ENCODE measurements around the gene TEKTIP1.
"Not testable (repeated sequence)": the region's sequence is repeated elsewhere in the genome, so short reads cannot be mapped to it uniquely, and the experiment has no call there.

Gene TEKTIP1

GRCh38 chr19:3524078-3524842 is 14.7 kb upstream of the TEKTIP1 start:
- DNase-seq: no peak

DNA sequence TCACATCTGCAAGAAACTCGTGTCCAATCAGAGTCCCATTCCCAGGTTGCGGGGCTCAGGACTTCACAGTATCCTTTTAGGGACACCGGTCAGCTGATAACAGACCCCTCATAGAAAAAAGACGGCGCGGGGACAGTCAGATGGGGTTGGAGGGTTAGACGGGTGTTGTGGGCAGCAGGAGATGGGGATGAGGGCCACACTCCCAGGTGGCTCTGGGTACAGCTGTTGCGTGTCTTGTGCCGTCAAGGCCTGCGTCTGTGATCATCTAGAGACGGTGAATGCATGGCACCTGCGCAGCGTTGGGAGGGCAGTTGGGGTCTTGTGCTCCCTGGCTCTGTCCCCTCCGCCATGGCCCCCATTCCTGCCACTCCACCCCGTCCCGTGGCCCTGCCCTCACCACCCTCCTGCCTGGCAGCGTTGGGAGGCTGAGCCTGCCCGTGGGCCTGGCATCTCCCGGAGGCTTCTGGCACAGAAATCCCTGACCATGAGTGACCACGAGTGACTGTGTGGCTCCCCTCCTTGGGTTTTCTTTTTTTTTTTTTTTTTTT is 14.0 kb upstream of the TEKTIP1 start:
- DNase-seq: no peak

- no peak for DNase-seq
These were observed 12.3 kb upstream of the TEKTIP1 start for GRCh38 chr19:3526507-3527237.

- no peak for DNase-seq
These were observed 11.6 kb upstream of the TEKTIP1 start for GRCh38 chr19:3527238-3527910.

DNA sequence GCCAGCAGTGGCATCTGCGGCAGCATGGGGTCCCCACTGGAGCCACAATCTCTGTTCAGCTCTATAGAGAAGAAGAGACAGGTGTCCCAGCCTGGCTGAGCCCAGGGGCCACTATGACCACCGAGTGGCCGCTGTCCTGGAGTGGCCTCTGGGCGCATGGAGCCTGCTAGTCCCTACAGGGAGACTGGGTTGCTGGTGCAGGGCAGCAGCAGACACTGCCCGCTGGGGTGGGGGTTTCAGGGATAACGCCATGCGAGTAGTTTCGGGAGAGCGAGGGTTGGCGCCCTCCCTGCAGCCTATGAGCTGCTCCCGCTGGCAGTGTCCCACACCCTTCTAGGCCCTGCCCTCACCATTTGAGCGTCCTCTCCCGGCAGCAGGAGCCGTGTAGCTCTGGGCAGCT is 10.9 kb upstream of the TEKTIP1 start:
- no peak for DNase-seq

DNA sequence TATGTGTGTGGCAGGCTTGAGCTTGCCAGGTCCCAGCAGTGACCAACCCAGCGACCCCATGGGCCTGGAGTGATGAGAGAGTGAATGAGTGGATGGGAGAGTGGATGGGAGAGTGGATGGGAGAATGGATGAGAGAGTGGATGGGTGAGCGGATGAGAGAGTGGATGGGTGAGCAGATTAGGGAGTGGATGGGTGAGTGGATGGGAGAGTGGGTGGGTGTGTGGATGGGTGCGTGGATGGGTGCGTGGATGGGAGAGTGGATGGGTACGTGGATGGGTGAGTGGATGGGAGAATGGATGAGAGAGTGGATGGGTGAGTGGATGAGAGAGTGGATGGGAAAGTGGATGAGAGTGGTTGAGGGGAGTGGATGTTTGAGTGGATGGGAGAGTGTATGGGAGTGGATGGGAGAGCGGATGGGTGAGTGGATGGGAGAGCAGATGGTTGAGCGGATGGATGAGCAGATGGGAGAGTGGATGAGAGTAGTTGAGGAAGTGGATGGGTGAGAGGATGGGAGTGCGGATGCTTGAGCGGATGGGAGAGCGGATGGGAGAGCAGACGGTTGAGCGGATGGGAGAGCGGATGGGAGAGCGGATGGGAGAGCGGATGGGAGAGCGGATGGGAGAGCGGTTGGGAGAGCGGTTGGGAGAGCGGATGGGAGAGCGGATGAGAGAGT is 10.3 kb upstream of the TEKTIP1 start:
- no peak for DNase-seq

DNA sequence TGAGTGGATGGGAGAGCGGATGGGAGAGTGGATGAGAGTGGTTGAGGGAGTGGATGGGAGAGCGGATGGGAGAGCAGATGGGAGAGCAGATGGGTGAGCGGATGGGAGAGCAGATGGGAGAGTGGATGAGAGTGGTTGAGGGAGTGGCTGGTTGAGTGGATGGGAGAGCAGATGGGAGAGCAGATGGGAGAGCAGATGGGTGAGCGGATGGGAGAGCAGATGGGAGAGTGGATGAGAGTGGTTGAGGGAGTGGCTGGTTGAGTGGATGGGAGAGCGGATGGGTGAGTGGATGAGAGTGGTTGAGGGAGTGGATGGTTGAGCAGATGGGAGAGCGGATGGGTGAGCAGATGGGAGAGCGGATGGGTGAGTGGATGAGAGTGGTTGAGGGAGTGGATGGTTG is 9.7 kb upstream of the TEKTIP1 start:
- not testable (repeated sequence) for DNase-seq

DNA sequence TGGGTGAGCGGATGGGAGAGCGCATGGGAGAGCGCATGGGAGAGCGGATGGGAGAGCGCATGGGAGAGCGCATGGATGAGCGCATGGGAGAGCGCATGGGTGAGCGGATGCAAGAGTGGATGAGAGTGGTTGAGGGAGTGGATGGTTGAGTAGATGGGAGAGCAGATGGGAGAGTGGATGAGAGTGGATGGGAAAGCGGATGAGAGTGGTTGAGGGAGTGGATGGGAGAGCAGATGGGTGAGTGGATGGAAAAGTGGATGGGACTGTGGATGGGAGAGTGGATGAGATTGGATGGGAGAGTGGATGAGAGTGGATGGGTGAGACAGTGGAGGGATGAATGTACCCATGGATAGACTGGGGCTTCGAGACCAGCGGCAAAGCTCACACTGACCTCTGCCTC is 8.6 kb upstream of the TEKTIP1 start:
- DNase-seq: no peak

DNA sequence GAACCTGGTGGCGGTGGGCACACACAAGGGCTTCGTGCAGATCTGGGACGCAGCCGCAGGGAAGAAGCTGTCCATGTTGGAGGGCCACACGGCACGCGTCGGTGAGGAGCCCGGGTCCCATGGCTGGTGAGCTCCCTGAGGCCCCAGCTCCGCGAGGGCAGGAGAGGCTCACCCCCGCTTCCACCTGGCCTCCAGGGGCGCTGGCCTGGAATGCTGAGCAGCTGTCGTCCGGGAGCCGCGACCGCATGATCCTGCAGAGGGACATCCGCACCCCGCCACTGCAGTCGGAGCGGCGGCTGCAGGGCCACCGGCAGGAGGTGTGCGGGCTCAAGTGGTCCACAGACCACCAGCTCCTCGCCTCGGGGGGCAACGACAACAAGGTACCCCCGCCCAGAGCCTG is 7.3 kb upstream of the TEKTIP1 start:
- DNase-seq: no peak

- no peak for DNase-seq
These were observed 6.7 kb upstream of the TEKTIP1 start for GRCh38 chr19:3532154-3532786.

DNA sequence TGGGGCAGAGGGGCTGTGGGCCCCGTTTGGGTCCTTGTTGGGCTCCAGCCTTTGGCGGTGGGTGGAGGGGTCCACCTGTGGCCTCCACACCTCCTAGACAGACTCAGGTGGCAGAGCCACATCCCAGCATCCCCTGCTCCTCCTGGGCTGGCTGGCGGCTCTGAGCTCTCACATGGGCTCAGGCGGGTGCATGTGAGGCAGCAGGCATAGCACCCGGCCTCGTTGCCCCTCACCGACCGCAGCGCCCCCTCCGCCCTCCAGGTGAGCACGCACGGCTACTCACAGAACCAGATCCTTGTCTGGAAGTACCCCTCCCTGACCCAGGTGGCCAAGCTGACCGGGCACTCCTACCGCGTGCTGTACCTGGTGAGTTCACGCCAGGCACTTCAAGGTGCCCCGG is 5.9 kb upstream of the TEKTIP1 start:
- DNase-seq: no peak

DNA sequence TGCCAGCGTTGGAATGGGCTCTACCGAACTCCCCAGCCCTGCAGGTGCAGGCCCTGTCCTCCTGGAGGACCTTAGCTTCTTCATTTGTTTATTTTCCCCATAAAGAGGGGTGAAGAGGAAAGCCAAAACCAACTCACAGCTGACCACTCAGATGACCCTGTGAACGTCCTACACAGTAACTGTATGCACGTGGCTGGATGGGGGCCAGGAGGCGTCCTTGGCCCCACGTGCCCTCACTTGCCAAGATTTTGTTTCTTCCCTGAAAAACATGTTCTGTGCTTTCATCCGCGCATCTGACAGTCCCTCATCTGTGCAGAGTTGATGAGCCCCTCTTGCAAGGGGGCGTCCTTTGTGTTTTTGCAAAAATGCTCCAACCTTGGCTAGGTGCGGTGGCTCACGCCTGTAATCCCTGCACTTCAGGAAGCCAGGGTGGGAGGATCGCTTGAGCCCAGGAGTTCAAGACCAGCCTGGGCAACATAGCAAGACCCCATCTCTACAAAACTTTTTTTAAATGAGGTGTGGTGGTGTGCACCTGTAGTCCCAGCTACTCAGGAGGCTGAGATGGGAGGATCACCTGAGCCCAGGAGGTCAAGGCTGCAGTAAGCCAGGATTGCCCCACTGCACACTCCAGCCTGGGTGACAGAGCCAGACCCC is 5.3 kb upstream of the TEKTIP1 start:
- no peak for DNase-seq

DNA sequence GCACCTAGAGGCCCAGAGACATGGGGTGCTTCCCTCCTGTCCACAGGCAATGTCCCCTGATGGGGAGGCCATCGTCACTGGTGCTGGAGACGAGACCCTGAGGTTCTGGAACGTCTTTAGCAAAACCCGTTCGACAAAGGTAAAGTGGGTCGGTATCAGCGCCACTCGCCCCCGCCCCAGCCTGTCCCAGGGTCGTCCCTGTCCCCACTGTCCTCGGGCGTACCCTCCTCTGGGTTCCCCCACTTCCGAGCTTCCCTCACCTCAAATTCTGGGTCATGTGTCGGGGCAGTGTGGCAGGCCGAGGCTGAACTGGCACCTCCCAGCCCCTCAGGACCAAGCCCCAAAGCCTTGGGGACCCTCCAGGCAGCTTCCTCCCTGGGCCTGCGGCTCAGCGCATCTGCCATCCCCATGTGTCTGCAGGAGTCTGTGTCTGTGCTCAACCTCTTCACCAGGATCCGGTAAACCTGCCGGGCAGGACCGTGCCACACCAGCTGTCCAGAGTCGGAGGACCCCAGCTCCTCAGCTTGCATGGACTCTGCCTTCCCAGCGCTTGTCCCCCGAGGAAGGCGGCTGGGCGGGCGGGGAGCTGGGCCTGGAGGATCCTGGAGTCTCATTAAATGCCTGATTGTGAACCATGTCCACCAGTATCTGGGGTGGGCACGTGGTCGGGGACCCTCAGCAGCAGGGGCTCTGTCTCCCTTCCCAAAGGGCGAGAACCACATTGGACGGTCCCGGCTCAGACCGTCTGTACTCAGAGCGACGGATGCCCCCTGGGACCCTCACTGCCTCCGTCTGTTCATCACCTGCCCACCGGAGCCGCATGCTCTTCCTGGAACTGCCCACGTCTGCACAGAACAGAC is 4.4 kb upstream of the TEKTIP1 start:
- no peak for DNase-seq

DNA sequence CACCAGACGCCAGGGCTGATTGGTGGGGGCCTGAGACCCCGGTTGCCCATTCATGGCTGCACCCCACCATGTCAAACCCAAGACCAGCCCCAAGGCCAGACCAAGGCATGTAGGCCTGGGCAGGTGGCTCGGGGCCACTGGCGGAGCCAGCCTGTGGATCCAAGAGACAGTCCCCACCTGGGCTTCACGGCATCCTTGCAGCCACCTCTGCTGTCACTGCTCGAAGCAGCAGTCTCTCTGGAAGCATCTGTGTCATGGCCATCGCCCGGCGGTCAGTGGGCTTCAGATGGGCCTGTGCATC is 3.8 kb upstream of the TEKTIP1 start:
- no peak for DNase-seq

DNA sequence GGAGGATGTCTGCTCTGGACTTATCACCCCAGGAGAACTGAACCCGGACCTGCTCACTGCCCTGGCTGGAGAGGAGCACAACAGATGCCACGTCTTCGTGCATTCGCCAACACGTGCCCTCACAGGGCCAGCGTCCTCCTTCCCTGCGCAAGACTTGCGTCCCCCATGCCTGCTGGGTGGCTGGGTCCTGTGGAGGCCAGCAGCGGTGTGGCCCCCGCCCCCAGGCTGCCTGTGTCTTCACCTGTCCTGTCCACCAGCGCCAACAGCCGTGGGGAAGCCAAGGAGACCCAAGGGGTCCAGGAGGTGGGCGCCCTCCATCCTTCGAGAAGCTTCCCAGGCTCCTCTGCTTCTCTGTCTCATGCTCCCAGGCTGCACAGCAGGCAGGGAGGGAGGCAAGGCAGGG is 3.4 kb upstream of the TEKTIP1 start:
- no peak for DNase-seq

DNA sequence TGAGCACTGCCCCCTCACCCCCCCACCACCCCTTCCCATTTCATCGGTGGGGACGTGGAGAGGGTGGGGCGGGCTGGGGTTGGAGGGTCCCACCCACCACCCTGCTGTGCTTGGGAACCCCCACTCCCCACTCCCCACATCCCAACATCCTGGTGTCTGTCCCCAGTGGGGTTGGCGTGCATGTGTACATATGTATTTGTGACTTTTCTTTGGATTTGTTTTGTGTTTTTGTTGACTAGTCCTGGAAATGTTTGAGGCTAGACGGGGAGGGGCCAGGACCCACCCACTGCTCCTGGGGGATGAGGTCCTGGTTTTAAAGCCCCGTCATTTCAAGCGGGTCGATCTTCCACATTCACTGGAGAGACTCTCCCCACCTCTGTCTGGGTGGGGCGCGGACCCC is 3.0 kb upstream of the TEKTIP1 start:
- DNase-seq: no peak

DNA sequence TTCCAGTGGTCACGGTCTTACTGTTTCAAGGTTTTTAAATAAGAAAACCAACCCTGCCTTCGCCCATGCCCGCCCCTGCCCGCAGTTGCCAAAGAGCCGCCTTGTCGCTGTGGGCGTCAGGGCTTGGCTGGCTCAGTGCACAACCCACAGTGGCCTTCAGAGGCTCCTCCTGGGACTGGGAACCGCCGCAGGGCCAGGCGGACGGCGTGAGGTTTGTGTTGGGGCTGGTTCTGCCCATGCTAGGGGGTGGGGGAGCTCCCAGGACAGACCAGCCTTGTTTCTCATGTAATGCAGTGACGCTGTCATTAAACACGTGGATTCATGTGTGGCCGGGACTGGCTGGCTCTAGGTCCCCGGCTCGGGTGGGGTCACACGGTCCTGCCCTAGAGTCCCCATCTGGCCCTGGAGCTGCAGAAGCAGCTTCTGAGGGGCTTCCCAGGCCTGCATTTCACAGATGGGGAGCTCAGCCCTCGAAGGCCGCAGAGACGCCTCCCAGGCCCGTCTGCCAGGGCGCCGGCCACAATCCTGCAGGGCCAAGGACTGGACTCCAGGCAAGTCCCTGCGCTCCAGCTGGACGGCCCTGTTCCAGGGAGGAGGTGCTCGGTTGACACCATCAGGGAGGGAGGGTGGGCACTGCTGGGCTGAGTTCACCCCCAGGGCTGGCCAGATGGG is 2.4 kb upstream of the TEKTIP1 start:
- peak; percentile 67 for DNase-seq

DNA sequence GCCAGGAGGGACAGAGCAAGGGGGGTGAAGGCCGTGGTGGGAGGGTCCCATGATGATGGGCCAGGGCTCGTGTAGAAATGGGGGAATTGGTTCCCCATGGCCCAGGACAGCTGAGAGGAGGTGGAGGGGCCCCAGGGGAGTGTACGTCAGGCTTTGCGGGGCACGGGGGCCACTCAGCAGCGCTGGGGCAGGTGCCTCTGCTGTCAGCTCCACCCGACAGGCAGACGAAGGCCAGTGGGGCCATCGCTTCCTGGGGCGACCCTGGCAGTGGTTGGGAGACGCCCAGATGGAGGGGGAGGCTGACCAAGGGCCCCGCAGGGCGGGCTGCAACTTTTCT is 1.9 kb upstream of the TEKTIP1 start:
- no peak for DNase-seq

GRCh38 chr19:3537438-3538240 is 1.3 kb upstream of the TEKTIP1 start:
- no peak for DNase-seq
